GM12891 (cell line): ENCODE data around the gene EXPH5.

Source experiments
- PAX5 ChIP-seq: IDR thresholded peaks from 2 replicates; pipeline ENCODE4 v1.6.1; 2011; ENCODE audit warnings: low read length, moderate library complexity, mild to moderate bottlenecking; ENCODE audit not compliant: insufficient read depth, severe bottlenecking
- POLR2A ChIP-seq: IDR thresholded peaks from 2 replicates; pipeline ENCODE4 v1.6.1; 2011; ENCODE audit warnings: low read depth, low read length, control low read depth
- POLR2AphosphoS5 ChIP-seq: IDR thresholded peaks from 2 replicates; pipeline ENCODE4 v1.6.1; 2011; ENCODE audit warnings: low read depth, low read length, control low read depth
- POU2F2 ChIP-seq: IDR thresholded peaks from 2 replicates; pipeline ENCODE4 v1.6.1; 2011; ENCODE audit warnings: low read depth, mild to moderate bottlenecking, control low read depth, low read length, moderate library complexity
- SPI1 ChIP-seq: IDR thresholded peaks from 2 replicates; pipeline ENCODE4 v1.6.1; 2011; ENCODE audit warnings: low read depth, low read length, control low read depth
- TAF1 ChIP-seq: IDR thresholded peaks from 2 replicates; pipeline ENCODE4 v1.6.1; 2011; ENCODE audit warnings: low read depth, low read length, control low read depth

DNA sequence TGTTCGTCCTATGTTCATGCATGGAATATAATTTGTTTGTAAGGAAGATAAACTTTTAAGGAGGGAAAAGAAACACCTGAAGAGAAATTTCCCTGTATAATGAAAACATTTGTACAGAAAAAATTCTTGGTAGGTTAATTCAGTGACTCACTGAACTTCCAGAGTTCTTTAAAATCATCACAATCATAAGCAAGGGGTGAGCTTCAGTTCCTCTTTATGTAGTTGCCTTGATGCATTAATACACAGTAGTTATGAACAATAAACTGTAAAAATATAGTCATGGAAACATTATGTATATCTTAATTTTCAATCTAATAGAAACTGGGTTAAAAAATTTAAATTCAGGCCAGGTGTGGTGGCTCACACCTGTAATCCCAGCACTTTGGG, 125.1 kb downstream of the EXPH5 start:
- no peak for TF ChIP-seq POLR2A
- TF ChIP-seq TAF1: no peak
- no peak for TF ChIP-seq POLR2AphosphoS5
- no peak for TF ChIP-seq PAX5
- TF ChIP-seq POU2F2: no peak
- TF ChIP-seq SPI1: peak; percentile 64; the same call in 1 of the 2 replicates
